Subcutaneous adipose tissue (tissue), 4 donors: ENCODE data around the gene CHST14. TPM values are rescaled to one million over a fixed set of nuclear protein-coding genes. Genes with fewer than 3 reads are reported as not detected.

Experiments used
- total RNA-seq, 4 donors: library from RNA; depleted of rRNA; stranded (reverse); fragments of >200 nt; gene quantifications; one replicate each; pipeline ENCODE4 v1.1.0, GENCODE V29; 2016
- TF ChIP-seq, protein P1 (sequence below): fragments of 450-650 bp; IDR thresholded peaks from one replicate; pipeline ENCODE4 v1.5.1; 2016; ENCODE audit warnings: low read depth, mild to moderate bottlenecking, control low read depth, antibody characterized with exemption, moderate library complexity

Gene CHST14
- total RNA-seq, 4 donors from 2014 or later = 9.0 to 9.8 (median 9.7) TPM

GRCh38 chr15:40443255-40443654 is 27.5 kb upstream of the CHST14 start:
- TF ChIP-seq, protein P1, sequence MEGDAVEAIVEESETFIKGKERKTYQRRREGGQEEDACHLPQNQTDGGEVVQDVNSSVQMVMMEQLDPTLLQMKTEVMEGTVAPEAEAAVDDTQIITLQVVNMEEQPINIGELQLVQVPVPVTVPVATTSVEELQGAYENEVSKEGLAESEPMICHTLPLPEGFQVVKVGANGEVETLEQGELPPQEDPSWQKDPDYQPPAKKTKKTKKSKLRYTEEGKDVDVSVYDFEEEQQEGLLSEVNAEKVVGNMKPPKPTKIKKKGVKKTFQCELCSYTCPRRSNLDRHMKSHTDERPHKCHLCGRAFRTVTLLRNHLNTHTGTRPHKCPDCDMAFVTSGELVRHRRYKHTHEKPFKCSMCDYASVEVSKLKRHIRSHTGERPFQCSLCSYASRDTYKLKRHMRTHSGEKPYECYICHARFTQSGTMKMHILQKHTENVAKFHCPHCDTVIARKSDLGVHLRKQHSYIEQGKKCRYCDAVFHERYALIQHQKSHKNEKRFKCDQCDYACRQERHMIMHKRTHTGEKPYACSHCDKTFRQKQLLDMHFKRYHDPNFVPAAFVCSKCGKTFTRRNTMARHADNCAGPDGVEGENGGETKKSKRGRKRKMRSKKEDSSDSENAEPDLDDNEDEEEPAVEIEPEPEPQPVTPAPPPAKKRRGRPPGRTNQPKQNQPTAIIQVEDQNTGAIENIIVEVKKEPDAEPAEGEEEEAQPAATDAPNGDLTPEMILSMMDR = no peak

GRCh38 chr15:40443846-40444245 is 26.9 kb upstream of the CHST14 start:
- TF ChIP-seq, protein P1 = no peak

DNA sequence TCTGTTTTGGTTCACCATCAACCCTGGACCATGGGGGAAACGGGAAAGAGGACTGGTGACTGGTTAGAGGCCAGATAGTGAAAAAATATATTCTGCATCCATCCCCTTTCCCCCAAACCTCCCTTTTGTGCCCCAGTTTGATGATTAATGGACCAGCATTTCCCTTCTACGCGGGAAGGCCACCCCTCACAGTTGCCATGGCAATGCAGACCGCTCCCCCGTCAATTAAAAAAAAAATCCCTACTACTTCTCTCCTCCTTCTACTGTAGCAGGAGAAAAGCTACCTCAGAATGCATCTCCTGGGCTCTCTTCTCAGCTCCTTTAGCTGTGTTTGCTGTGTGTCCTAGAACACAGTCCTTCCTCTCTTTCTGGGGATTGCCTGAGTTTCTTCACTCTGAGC is 26.0 kb upstream of the CHST14 start:
- TF ChIP-seq, protein P1 = no peak

DNA sequence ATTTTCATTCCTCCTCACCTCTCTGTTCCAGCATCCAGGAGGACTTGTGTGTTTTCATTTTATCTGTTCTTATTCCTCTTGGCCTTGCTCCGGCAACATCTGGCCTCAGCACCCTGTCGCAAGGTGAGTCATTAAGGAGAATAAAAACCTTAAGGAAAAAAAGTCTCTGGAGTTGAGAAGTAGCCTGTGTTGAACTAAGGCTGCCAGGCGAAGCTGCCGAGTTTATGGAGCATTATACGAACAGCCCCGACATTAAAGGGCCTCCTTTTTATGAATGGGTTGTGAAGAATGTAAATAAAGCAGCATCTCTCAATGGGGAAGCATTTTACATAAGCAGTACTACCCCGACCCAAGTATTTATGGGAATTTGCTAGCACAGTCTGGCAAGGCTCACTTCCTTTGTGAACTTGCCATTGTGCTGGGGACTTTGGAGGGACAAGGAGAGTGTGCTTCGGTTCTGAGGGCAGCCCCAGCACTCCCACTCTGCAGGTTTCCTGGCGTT is 25.3 kb upstream of the CHST14 start:
- TF ChIP-seq, protein P1 = no peak

DNA sequence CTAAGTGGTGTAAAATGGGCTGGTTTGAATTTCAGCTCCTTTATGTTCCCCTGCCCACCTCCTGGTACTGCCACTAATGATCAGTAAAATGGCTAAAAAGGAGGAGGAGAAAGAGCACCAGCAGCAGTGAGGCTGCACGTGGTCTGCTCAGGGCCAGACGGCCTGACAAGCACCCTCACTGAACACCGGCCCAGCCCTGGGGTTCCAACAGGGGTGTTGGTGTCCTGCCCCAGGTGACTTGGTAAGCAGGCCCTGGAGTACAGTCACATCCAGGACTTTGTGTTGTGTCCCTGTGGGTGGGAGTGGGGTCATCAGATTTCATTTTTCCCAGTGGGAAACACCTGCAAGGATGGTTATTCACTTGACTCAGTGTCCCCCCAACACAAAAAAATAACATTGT is 24.6 kb upstream of the CHST14 start:
- TF ChIP-seq, protein P1 = no peak

DNA sequence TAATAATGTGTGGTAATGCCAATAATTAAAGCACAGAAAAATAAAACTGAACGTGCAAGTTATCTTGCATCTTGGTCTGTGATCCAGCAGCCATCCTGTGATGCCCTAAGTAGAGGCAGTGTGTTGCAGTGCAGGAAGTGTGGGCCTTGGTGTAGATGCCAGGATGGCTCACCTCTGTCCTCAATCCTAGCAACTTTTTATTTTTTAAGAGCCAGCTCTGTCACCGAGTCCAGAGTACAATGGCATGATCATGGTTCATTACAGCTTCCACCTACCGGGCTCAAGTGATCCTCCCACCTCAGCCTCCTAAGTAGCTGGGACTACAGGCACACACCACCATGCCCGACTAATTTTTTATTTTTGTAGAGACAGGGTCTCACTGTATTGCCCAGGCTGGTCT is 22.4 kb upstream of the CHST14 start:
- TF ChIP-seq, protein P1 = no peak

DNA sequence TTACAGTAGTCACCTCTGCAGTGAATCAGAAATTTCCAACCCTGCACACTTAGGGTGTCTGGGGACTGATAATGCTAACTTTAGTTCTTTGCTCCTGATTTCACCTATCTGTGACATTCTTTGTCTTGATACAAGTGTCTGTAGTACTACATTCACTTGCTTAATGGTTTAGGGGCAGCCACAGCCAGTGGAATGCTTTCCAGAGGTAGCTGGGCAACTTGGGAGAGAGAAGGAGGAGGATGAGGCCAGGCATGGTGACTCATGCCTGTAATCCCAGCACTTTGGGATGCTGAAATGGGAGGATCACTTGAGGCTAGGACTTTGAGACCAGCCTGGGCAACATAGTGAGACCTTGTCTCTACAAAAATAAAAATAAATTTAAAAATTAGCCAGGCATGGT is 21.5 kb upstream of the CHST14 start:
- TF ChIP-seq, protein P1 = no peak
